GM19468 (cell line): ENCODE data around the gene RAD51.

ENCODE experiments used
- ATAC-seq: cut with Tn5 transposase; IDR thresholded peaks from one replicate; pipeline ENCODE4 v1.9.1; 2021; ENCODE audit warnings: mild to moderate bottlenecking, moderate library complexity, moderate number of reproducible peaks; ENCODE audit not compliant: unreplicated experiment; ENCODE audit errors: extremely low read depth

Gene RAD51

DNA sequence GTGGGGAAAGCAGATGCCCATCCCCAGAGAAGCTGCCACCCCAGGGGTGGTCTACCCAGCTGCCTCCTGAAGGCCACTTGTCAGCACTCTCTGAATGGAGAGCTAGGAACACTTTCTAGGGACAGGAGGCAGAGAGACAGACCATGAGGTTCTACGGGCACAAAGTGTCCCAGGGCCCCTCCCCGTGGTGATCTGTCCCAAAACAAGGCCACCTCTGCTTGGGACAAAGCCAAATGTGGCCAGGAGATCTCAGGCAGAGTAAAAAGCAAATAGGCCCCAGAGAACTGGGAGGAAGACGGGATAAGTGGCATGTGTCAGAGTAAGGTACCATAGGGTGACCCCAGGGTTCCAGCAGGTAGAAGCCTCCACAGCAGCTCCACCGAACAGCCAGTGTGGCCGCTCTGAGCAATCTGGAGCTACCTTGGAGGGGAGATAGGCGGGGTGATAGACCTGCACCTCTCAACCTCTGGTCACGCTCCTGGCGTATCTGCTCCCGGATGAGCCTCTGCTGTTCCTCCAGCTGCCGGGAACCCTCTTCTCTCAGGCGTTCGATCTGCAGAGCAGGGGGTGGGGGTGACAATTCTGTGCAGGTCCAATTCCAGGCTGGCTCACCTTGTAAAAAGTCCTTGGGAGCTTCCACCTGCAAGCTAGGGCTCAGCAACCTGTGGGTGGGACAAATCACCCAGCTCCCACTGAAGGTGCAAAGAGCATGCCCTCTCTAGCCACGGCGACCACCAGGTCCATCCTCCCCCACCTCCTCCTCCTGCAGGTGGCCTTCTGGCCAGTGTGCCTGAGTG, 81.0 kb downstream of the RAD51 start:
- no peak for ATAC-seq

DNA sequence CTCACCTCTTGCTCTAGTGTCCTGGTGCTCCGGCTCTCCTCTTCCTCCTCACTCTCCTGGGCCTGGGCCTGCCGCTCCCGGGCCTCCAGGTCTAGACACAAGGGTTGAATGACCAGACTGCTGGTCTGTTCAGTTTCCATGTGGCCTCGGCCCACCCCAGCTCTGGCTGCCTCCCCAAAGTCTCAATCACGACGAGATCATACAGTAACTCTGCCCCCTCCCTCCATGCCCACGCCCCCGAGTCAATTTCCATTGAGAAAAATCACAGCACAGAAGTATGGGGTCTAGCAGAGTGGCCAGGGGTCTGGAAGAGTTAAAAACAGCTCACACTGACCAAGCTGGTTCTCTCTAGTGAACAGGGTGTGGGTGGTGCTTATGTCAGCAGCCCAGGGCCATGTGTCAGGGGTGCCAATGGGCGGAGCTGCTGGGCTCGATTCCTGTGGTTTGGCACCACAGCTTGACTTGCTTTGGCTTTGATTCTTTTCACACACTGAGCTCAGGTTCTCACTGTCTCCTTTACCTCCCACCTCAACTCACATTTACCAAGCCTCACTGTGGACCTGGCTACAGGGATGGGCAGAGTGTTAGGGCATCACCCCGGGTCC, 81.7 kb downstream of the RAD51 start:
- no peak for ATAC-seq
